22Rv1 (cell line): ENCODE data around the gene PDK1.

ENCODE experiments used
- ZFX ChIP-seq: fragments of 450-650 bp; IDR thresholded peaks from 2 replicates; pipeline ENCODE4 v1.6.1; 2017; ENCODE audit warnings: antibody characterized with exemption, borderline replicate concordance
- TF ChIP-seq, protein P1 (sequence below): fragments of 450-650 bp; IDR thresholded peaks from 2 replicates; pipeline ENCODE4 v1.5.1; 2017; ENCODE audit warnings: mild to moderate bottlenecking

DNA sequence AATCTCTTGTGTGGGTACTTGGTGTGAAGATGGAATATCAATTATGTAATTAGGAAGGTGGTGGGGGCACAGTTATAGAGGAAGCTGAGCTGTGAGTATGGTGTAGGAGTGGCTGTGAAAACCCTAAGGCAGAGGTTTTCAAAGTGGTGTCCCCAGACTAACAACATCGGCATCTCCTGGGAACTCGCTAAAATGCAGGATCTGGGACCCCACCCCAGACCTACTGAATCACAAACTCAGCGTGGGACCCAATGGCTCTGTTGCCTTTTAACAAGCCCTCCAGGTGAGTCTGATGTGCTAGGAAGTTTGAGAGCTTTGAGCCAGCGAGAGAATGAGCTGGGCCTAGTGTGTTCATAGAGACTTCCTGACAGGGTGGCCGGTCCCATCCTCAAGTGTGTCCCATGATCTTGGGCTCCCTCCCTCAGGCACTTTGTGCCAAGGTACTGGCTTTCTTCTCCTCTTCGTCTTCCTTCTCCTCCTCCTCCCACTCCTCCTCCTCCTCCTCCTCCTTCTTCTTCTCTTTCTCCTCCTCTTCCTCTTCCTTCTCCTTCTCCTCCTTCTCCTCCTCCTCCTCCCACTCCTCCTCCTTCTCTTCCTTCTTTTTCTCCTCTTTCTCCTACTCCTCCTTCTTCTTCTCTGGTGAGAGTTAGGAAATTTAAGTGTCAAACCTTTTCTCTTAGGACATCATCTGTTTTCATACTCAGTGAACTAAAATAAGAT is 86.6 kb downstream of the PDK1 start:
- TF ChIP-seq, protein P1, sequence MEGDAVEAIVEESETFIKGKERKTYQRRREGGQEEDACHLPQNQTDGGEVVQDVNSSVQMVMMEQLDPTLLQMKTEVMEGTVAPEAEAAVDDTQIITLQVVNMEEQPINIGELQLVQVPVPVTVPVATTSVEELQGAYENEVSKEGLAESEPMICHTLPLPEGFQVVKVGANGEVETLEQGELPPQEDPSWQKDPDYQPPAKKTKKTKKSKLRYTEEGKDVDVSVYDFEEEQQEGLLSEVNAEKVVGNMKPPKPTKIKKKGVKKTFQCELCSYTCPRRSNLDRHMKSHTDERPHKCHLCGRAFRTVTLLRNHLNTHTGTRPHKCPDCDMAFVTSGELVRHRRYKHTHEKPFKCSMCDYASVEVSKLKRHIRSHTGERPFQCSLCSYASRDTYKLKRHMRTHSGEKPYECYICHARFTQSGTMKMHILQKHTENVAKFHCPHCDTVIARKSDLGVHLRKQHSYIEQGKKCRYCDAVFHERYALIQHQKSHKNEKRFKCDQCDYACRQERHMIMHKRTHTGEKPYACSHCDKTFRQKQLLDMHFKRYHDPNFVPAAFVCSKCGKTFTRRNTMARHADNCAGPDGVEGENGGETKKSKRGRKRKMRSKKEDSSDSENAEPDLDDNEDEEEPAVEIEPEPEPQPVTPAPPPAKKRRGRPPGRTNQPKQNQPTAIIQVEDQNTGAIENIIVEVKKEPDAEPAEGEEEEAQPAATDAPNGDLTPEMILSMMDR: no peak
- TF ChIP-seq ZFX: no peak
